Activated naive CD8-positive, alpha-beta T cell treated with anti-CD3 and anti-CD28 coated beads, Interleukin-2, amount 10 ng/mL, durations not matched to agents 7 days and 5 days (primary cell): Measurements from ENCODE around the gene TUBB4A. TPM values are rescaled to one million over a fixed set of nuclear protein-coding genes. Genes with fewer than 3 reads are reported as not detected.

Source experiments
- ATAC-seq: fragments of 150-1000 bp; cut with Tn5 transposase; one replicate; pipeline ENCODE4 v1.10.0; 2021; ENCODE audit warnings: low read depth, moderate library complexity
- POLR2A ChIA-PET: fragments of 350-600 bp; sonication (Branson Sonifier 250); formaldehyde crosslinking; loops from one replicate; lab custom pipeline; 2021; ENCODE audit warnings: antibody characterized with exemption; lab: Charles Lee
- DNase-seq: peaks from one replicate; pipeline ENCODE4 v3.0.0; 2021
- H3K27ac Mint-ChIP-seq: one replicate; pipeline ENCODE4 v1.8.0; 2022; ENCODE audit warnings: mild to moderate bottlenecking, mixed read lengths
- H3K27me3 Mint-ChIP-seq: one replicate; pipeline ENCODE4 v1.8.0; 2022; ENCODE audit warnings: mild to moderate bottlenecking, moderate library complexity, mixed read lengths
- H3K36me3 Mint-ChIP-seq: one replicate; pipeline ENCODE4 v1.8.0; 2021; ENCODE audit warnings: mild to moderate bottlenecking, mixed read lengths
- H3K4me1 Mint-ChIP-seq: one replicate; pipeline ENCODE4 v1.8.0; 2021; ENCODE audit warnings: mixed read lengths
- H3K4me3 Mint-ChIP-seq: one replicate; pipeline ENCODE4 v1.8.0; 2022; ENCODE audit warnings: mild to moderate bottlenecking, moderate library complexity, mixed read lengths
- H3K9me3 Mint-ChIP-seq: one replicate; pipeline ENCODE4 v1.8.0; 2021; ENCODE audit warnings: mixed read lengths
- total RNA-seq, 2 experiments: library from RNA; stranded (reverse); gene quantifications; one replicate each; pipeline ENCODE4 v1.2.3, GENCODE V29; 2021

Gene TUBB4A
- total RNA-seq, 2 experiments from 2014 or later: 8.7 to 11.6 TPM

DNA sequence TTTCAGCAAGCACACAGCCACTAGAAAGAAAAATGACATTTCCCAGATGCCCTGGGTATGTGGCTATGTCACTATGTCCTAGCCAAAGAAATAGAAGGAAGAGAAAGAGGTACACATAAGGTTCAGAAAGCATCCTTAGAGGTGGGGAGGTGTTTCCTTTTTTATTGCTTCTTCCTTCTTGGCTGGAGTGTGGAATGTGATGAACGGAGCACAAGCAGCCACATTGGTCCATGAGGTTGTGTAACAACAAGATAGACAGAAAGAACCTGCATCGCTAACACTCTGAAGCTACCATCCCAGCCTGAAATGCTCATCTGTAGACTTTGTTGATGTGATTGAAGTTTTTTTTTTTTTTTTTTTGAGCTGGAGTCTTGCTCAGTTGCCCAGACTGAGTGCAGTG is 49.2 kb downstream of the TUBB4A start:
- peaks cover 2% of the 10 kb centered on the region for H3K4me1 Mint-ChIP-seq
- no peaks in the 10 kb centered on the region for H3K27me3 Mint-ChIP-seq
- peaks cover 61% of the 10 kb centered on the region for H3K36me3 Mint-ChIP-seq
- no peak for DNase-seq
- peaks cover 18% of the 10 kb centered on the region for H3K9me3 Mint-ChIP-seq
- H3K27ac Mint-ChIP-seq: no peak overlapping the region
- ATAC-seq: no peak
- POLR2A ChIA-PET: interaction anchor here (0.6 kb wide), 1 partner anchor 95 kb away, joined by 3 read pairs; no protein-coding TSS in a partner anchor
- no peak overlapping the region for H3K4me3 Mint-ChIP-seq

DNA sequence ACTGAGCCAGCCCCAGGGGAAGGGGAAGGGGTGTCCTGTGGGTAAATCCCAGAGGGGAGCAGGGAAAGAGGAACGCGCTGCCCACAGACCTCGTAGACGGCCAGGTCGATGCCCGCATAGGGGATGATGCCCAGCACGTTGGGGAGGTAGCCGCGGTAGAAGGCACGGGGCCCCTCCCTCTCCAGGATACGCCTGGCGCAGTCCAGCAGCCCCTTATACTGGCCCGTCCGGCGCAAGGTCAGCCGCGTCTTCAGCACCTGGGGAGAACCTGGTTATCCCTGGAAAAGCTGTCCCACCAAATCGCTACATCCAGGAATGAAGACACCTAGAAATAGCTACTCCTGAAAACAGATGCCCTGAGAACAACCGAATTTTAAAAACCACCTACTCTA is 49.9 kb downstream of the TUBB4A start:
- ATAC-seq (no peak), DNase-seq (no peak)
- Mint-ChIP-seq H3K27me3 (no peaks in the 10 kb centered on the region), H3K4me3 (no peak overlapping the region), H3K4me1 (peaks cover 2% of the 10 kb centered on the region), H3K36me3 (peaks cover 58% of the 10 kb centered on the region), H3K27ac (no peak overlapping the region), H3K9me3 (peaks cover 18% of the 10 kb centered on the region)
- POLR2A ChIA-PET: interaction anchor here (0.7 kb wide), 1 partner anchor 640 kb away, joined by 3 read pairs; no protein-coding TSS in a partner anchor

DNA sequence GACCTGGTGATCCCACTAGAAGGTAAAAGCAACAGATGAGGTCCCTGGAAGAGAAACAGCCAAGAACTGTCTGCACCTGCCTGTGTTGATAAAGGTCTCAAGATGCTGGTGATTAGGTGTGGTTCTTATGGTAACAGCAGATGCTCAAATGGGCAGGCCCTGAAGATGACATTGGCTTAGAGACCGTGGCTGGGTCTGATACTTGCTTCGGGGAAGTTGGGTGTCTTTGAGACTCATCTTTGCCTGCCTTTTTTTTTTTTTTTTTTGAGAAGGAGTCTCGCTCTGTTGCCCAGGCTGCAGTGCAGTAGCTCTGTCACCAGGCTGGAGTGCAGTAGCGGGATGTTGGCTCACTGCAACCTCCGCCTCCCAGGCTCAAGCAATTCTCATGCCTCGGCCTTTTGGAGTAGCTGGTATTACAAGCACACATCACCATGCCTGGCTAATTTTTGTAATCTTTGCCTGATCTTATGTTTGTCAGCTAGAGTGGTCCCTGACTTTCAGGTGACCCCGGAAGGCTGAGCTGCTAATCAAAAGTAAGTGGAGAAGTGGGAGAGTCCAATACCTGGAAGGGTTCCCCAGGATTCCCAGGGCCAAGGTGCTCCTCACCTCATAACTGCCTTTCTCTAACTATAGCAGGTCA is 50.4 kb downstream of the TUBB4A start:
- Mint-ChIP-seq H3K9me3 (peaks cover 18% of the 10 kb centered on the region), H3K27ac (no peak overlapping the region), H3K36me3 (peaks cover 55% of the 10 kb centered on the region), H3K4me1 (peaks cover 2% of the 10 kb centered on the region), H3K27me3 (no peaks in the 10 kb centered on the region), H3K4me3 (no peak overlapping the region)
- POLR2A ChIA-PET: interaction anchor here (0.7 kb wide), 1 partner anchor 641 kb away, joined by 3 read pairs; no protein-coding TSS in a partner anchor
- DNase-seq (no peak), ATAC-seq (no peak)

DNA sequence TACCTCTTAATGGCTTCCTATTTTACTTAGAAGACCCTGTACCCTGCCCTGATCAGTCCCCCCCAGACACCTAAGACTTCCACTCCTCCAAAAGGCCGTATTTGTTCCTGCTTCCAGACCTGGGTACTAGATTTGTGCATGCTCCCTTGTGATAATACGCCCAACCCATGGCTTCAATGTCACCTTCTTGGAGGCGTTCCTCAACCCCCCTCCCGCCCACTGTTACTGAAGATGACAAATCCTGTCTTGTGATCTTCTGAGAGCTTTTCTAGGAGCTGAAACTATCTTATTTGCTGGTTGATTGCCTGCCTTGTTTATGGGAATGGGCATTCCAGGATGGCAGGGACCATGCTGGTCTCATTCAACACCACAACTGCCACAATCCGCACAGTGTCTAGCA is 51.9 kb downstream of the TUBB4A start:
- ATAC-seq: no peak
- no peak for DNase-seq
- no peak overlapping the region for H3K27ac Mint-ChIP-seq
- peaks cover 2% of the 10 kb centered on the region for H3K4me1 Mint-ChIP-seq
- POLR2A ChIA-PET: no interaction called here
- H3K4me3 Mint-ChIP-seq: no peak overlapping the region
- H3K27me3 Mint-ChIP-seq: no peaks in the 10 kb centered on the region
- H3K9me3 Mint-ChIP-seq: peaks cover 13% of the 10 kb centered on the region
- peaks cover 50% of the 10 kb centered on the region for H3K36me3 Mint-ChIP-seq

DNA sequence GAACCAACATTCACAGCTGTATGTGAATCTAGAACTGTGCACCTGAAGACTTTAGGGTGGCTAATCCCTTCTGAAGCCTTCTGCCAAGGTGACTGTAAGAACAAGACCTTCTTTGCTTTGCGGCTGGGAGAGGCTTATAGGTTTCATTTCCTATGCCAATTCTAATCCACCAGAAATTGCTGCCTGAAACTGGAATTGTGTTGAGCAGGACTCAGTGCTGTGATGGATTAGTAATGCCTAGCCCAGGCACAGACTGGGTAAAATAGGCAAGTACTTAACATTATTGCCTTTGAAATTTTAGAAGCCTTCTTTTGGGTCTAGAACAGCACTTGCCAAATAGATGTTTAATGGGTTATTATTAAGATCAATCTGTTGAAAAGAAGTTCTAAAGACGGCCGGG is 54.1 kb downstream of the TUBB4A start:
- POLR2A ChIA-PET: interaction anchor here (0.7 kb wide), 2 partner anchors 12 to 69 kb away, joined by 4 read pairs; no protein-coding TSS in a partner anchor
- no peak overlapping the region for H3K4me3 Mint-ChIP-seq
- H3K27me3 Mint-ChIP-seq: no peaks in the 10 kb centered on the region
- H3K36me3 Mint-ChIP-seq: peaks cover 29% of the 10 kb centered on the region
- no peak overlapping the region for H3K27ac Mint-ChIP-seq
- H3K9me3 Mint-ChIP-seq: peaks cover 4% of the 10 kb centered on the region
- DNase-seq (no peak), ATAC-seq (no peak)
- peaks cover 2% of the 10 kb centered on the region for H3K4me1 Mint-ChIP-seq

DNA sequence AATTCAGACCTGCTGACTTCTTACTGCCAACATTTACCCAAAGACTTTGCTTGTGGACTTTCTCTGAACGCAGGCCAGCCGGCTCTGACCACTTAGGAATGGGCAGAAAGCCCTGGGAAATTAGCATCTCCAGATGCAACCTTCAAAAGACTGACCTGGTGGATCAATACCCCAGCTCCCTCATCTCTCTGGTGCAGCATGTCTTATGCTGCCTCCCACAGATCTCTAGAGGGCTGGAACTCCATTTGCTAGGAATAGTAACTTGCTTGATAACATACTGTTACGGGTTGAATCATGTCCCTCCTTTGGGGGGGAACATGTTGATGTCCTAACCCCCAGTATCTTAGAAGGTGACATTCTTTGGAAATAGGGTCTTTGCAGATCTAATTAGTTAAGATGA is 55.7 kb downstream of the TUBB4A start:
- POLR2A ChIA-PET: no interaction called here
- H3K4me1 Mint-ChIP-seq: peaks cover 2% of the 10 kb centered on the region
- peaks cover 3% of the 10 kb centered on the region for H3K9me3 Mint-ChIP-seq
- no peaks in the 10 kb centered on the region for H3K27me3 Mint-ChIP-seq
- ATAC-seq (no peak), DNase-seq (no peak)
- no peak overlapping the region for H3K27ac Mint-ChIP-seq
- no peak overlapping the region for H3K4me3 Mint-ChIP-seq
- peaks cover 14% of the 10 kb centered on the region for H3K36me3 Mint-ChIP-seq

Other genes starting within 250 kb of the TUBB4A start
- gene MLLT1, start 222.3 kb downstream of the TUBB4A start, total RNA-seq: 10 to 100 TPM; 37.8 to 42.1 TPM
- gene ACER1, start 168.7 kb downstream of the TUBB4A start, total RNA-seq: under 1 TPM; 0.54 to 0.55 TPM
- gene CLPP, start 140.8 kb downstream of the TUBB4A start, total RNA-seq: 100 to 1,000 TPM; 112 to 126 TPM
- 10 to 100 TPM; 52.0 to 55.7 TPM for gene ALKBH7, start 129.5 kb downstream of the TUBB4A start, total RNA-seq
- gene PSPN, start 126.4 kb downstream of the TUBB4A start, total RNA-seq: 1 to 10 TPM; 2.4 to 2.7 TPM
- 10 to 100 TPM; 67.3 to 72.8 TPM for gene GTF2F1, start 109.1 kb downstream of the TUBB4A start, total RNA-seq
- gene KHSRP, start 77.5 kb downstream of the TUBB4A start, total RNA-seq: 100 to 1,000 TPM; 266 to 268 TPM
- gene SLC25A41, start 68.5 kb downstream of the TUBB4A start, total RNA-seq: 1 to 10 TPM in 1 of 2 experiments, under 1 TPM in 1; 0.91 to 1.0 TPM
- gene SLC25A23, start 42.5 kb downstream of the TUBB4A start, total RNA-seq: 10 to 100 TPM; 35.5 to 38.3 TPM
- 1 to 10 TPM; 2.7 to 3.5 TPM for gene CRB3, start 38.0 kb downstream of the TUBB4A start, total RNA-seq
- 100 to 1,000 TPM; 126 to 130 TPM for gene DENND1C, start 20.5 kb downstream of the TUBB4A start, total RNA-seq
- gene TNFSF9, start 28.7 kb upstream of the TUBB4A start, total RNA-seq: 1 to 10 TPM; 2.6 to 3.7 TPM
- gene CD70, start 88.8 kb upstream of the TUBB4A start, total RNA-seq: 1 to 10 TPM; 6.9 to 7.7 TPM
- 10 to 100 TPM; 30.7 to 33.4 TPM for gene TNFSF14, start 167.9 kb upstream of the TUBB4A start, total RNA-seq
- gene C3, start 218.3 kb upstream of the TUBB4A start, total RNA-seq: 1 to 10 TPM; 2.0 to 2.1 TPM
- 10 to 100 TPM; 82.8 to 91.7 TPM for gene GPR108, start 235.3 kb upstream of the TUBB4A start, total RNA-seq
- 10 to 100 TPM; 10.1 to 10.7 TPM for gene TRIP10, start 237.4 kb upstream of the TUBB4A start, total RNA-seq